HepG2 (cell line): ENCODE results near the gene ZNF121. TPM values are rescaled to one million over a fixed set of nuclear protein-coding genes. Genes with fewer than 3 reads are reported as not detected.

Source experiments
- ATAD3A ChIP-seq: sonication (generic); formaldehyde crosslinking; IDR thresholded peaks from 2 replicates; pipeline ENCODE4 v1.4.0; 2020; ENCODE audit warnings: missing genetic modification reagents
- ATF6 ChIP-seq: sonication (generic); formaldehyde crosslinking; conservative IDR thresholded peaks from 2 replicates; pipeline ENCODE4 v1.4.0; 2020; ENCODE audit warnings: missing genetic modification reagents
- FOXA3 ChIP-seq: IDR thresholded peaks from 2 replicates; pipeline ENCODE4 v1.6.1; 2016; ENCODE audit warnings: missing genetic modification reagents, missing compliant biosample characterization
- FOXO4 ChIP-seq: sonication (generic); formaldehyde crosslinking; conservative IDR thresholded peaks from 2 replicates; pipeline ENCODE4 v1.8.1; 2023; ENCODE audit warnings: missing genetic modification reagents
- JARID2 ChIP-seq: sonication (generic); formaldehyde crosslinking; IDR thresholded peaks from 2 replicates; pipeline ENCODE4 v1.8.1; 2023; ENCODE audit warnings: missing genetic modification reagents, inconsistent platforms; ENCODE audit not compliant: insufficient replicate concordance
- PCBP1 ChIP-seq: fragments of 200-400 bp; formaldehyde crosslinking; IDR thresholded peaks from 2 replicates; pipeline ENCODE4 v1.6.1; 2017; ENCODE audit warnings: mild to moderate bottlenecking, low read depth, low read length, borderline replicate concordance
- PHF5A ChIP-seq: IDR thresholded peaks from one replicate; pipeline ENCODE4 v1.6.1; 2018; ENCODE audit warnings: low read depth, missing genetic modification reagents; ENCODE audit not compliant: unreplicated experiment
- SAP130 ChIP-seq: IDR thresholded peaks from 2 replicates; pipeline ENCODE4 v1.6.1; 2016; ENCODE audit warnings: low read depth
- STAT6 ChIP-seq: sonication (generic); formaldehyde crosslinking; IDR thresholded peaks from 2 replicates; pipeline ENCODE4 v1.4.0; 2020; ENCODE audit warnings: missing genetic modification reagents, mild to moderate bottlenecking, borderline replicate concordance
- THAP9 ChIP-seq: sonication (generic); formaldehyde crosslinking; IDR thresholded peaks from 2 replicates; pipeline ENCODE4; 2020; ENCODE audit warnings: missing genetic modification reagents, mild to moderate bottlenecking, borderline replicate concordance
- ZFP90 ChIP-seq: sonication (generic); formaldehyde crosslinking; IDR thresholded peaks from 2 replicates; pipeline ENCODE4 v1.8.0; 2022; ENCODE audit warnings: missing genetic modification reagents, mild to moderate bottlenecking, inconsistent platforms, borderline replicate concordance
- ZHX1 ChIP-seq: sonication (generic); formaldehyde crosslinking; IDR thresholded peaks from 2 replicates; pipeline ENCODE4 v1.8.1; 2022; ENCODE audit warnings: low read depth, mild to moderate bottlenecking, missing genetic modification reagents
- ZMAT5 ChIP-seq: sonication (generic); formaldehyde crosslinking; IDR thresholded peaks from 2 replicates; pipeline ENCODE4 v1.5.0; 2020; ENCODE audit warnings: mild to moderate bottlenecking, low read depth, missing genetic modification reagents, borderline replicate concordance
- ZNF720 ChIP-seq: sonication (generic); formaldehyde crosslinking; IDR thresholded peaks from 2 replicates; pipeline ENCODE4 v1.4.0; 2020; ENCODE audit warnings: missing genetic modification reagents
- ZNF766 ChIP-seq: sonication (generic); formaldehyde crosslinking; IDR thresholded peaks from 2 replicates; pipeline ENCODE4 v1.5.0; 2020; ENCODE audit warnings: missing genetic modification reagents, borderline replicate concordance
- polyA plus RNA-seq, 8 experiments: library from polyadenylated mRNA; depleted of rRNA in 3 of 8; stranded (reverse) in 7 of 8; unstranded in 1 of 8; fragments of >200 nt; fragmentation: Illumina TruSeq in 4 of 8; extraction: Trizol in 4 of 8; gene quantifications; 2 replicates each; pipeline versions ENCODE4 v1.2.1 to v1.2.3, GENCODE V29; 2011 to 2016; ENCODE audit warnings: low read depth in 4 of 8, missing spikeins in 1 of 8, mixed read lengths in 1 of 8; ENCODE audit not compliant: insufficient read depth in 1 of 8
- total RNA-seq, 5 experiments: library from RNA; depleted of rRNA; stranded (reverse); fragments of >200 nt; fragmentation: Illumina TruSeq; extraction: Trizol; gene quantifications; 2 replicates each; pipeline ENCODE4 v1.2.3, GENCODE V29; 2016; ENCODE audit warnings: low read depth in 1 of 5

ZNF121 gene
- total and polyA plus RNA-seq, 2 of the 13 experiments (the other 11 are each of a cell fraction or from before 2014, with no cell fraction given), result 7.8 to 56.3 TPM

GRCh38 chr19:9538183-9539058 is 45.9 kb downstream of the ZNF121 start, which contains the start of gene ZNF426 (continued):
- TF ChIP-seq FOXO4 (CRISPR knock-in tag), result no peak
- peak; percentile 50; the same call in 1 of the 2 replicates for TF ChIP-seq FOXA3 (CRISPR knock-in tag)
- TF ChIP-seq ATAD3A (CRISPR knock-in tag), result no peak
- no peak for TF ChIP-seq ATF6
- TF ChIP-seq THAP9 (CRISPR knock-in tag), result peak; percentile 78
- TF ChIP-seq ZNF720, result no peak
- TF ChIP-seq ZFP90 (CRISPR knock-in tag), result peak; percentile 62; the same call in 1 of the 2 replicates
- peak; percentile 94 for TF ChIP-seq ZHX1 (CRISPR knock-in tag)
- no peak for TF ChIP-seq PCBP1
- TF ChIP-seq PHF5A (CRISPR knock-in tag), result no peak
- peak; percentile 88; the same call in 1 of the 2 replicates for TF ChIP-seq ZNF766
- no peak for TF ChIP-seq STAT6 (CRISPR knock-in tag)
- TF ChIP-seq JARID2, result no peak
- TF ChIP-seq SAP130 (CRISPR knock-in tag), result peak; percentile 89
- TF ChIP-seq ZMAT5 (CRISPR knock-in tag), result no peak
